ENCODE data around the gene TNS3.

TNS3 gene

GRCh38 chr7:47540387-47541350, 41.2 kb downstream of the TNS3 start:
- no peak for DNase-seq (ENCODE audit: low read depth in 2 of 2)

DNA sequence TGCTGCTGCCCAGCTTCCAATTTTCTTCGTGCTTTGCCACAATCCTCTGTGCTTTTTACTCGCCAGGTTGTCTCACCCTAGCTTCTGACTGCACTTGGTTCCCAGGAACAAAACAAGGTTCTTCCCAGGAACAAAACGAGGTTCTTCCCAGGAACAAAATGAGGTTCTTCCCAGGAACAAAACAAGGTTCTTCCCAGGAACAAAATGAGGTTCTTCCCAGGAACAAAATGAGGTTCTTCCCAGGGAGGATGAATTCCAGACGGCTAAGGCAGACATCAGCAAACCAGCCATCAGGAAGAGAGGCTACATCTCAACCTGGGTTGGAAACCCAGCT, 41.9 kb downstream of the TNS3 start:
- DNase-seq (ENCODE audit: low read depth in 2 of 2), result no peak

DNA sequence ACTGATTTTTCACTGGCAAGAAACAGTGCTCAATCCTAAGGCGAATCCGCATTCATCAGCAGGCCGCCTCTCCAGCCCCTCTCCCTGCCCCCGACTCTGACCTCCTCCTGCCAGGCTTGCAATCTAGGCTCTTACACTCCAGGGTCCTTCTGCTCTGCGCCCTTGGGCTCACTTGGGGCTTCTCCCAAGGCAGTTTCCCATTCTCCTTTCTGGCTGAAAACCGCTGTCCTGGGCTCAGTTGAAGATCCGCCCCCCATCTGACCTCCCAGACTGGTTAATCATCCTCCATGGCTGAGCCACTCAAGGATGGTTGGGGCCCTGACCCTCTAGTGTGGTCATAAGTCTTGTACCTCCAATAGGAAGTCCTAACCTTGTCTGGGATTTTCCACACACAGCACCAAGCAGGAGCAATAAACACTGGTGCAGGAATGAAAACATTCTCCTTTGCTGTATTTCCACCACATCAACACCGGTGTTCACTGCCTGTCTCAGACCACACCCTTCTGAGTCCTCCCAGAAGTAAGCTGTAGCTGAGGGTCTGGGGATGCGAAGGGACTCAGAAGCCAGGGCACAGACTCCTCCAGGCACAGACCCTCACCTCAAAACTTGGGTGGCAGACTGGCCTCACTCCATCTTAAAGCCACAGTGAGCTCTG, 42.4 kb downstream of the TNS3 start:
- no peak for DNase-seq (ENCODE audit: low read depth in 2 of 2)

DNA sequence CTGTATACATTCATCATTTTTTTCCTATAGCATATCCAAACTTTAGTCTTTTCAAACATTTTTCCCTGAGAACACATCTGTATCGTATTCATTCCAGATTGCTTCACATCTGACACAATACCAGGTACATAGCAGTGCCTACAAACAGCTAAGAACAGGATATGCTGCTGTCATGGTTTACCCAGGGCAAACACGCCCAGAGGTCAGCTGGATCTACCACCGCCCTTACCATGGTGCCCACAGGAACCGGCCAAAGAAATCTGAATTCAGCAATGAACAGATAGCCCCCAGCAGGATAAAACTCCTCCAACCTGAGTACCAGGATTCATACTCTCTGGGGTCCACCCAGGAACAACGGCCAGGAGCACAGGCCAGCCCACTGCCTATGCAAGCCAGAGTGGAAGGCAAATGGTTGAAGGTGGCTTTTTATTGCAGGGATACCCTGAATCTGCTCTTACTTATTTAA, 43.0 kb downstream of the TNS3 start:
- DNase-seq (ENCODE audit: low read depth in 2 of 2), result no peak

GRCh38 chr7:47537716-47538675, 43.9 kb downstream of the TNS3 start:
- no peak for DNase-seq (ENCODE audit: low read depth in 2 of 2)

DNA sequence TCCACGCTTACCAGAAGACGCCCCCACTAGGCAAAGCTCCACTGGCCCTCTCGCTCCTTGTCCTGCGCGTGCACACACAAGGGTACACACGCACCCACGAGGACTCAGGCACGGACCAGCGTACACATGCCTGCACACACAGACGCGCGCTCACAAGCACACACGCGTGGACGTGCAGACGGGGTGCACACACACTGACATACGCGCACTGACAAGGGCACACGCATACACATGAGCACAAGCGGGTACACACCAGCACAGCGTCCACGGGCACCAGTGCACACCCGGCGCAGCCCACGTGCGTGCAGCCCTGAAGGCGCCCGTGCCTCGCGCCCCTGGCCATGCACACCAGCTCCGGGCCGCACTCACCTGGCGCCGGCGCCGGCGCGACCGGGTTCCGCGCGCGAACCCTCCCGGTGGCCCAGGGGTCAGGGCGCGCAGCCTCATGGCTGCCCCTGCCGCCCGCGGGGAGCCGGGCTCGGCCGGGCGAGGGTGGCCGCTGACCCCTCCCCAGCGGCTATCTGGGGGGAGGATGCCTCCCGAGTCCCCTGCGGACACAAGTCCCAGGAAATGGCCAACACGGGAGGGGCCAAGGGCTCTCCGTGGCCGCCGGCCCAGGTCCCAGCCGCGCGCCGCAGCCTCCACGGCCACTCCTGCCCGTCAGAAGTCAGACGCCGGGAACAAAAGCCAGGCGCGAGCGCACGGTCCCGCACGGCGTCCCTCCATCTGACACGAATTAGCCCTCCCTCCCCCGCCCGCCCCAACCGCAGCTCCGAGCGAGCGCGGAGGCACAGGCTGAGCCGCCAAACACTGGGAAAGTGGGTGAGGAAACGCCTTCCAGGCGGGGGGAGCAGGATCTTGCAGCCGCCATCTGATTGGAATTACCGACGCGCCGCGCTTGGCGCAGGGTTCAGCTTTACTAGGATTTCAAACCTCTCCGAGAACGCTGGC, 45.0 kb downstream of the TNS3 start:
- DNase-seq (ENCODE audit: low read depth in 2 of 2), result no peak

GRCh38 chr7:47535704-47536628, 45.9 kb downstream of the TNS3 start:
- no peak for DNase-seq (ENCODE audit: low read depth in 2 of 2)

- no peak for DNase-seq (ENCODE audit: low read depth in 2 of 2)
These were observed 46.7 kb downstream of the TNS3 start for GRCh38 chr7:47535035-47535703.

DNA sequence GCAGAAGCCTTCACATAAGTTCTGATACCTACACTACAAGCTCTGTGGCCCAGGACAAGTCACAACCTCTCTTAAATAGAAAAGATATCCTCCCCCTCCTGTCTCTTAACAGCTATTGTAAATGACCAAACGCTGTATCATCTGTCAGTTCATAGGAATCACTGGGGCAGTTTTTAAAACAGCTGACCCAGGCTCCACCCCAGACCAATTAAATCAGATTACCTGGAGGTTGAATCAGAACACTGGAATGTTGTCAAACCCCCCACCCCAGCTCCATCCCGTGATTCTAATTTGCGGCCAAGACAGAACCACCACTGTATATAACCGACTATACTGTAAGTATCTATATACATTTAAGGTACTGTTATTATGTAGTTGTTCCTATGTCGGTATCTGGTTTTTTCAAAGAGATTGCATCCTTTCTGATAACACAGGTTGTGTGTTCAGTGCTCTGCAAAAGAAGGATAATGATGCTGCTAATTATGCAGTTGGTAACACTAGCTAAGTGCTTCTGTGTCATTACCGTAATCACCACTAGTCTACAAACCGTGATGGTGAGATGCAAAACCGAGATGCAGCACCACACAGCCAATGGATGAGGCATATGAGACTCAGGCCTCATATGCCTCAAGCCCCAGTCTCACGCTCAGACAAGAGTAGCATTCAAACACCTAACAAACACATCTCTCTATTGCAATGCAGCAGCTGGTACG, 47.4 kb downstream of the TNS3 start:
- no peak for DNase-seq (ENCODE audit: low read depth in 2 of 2)

DNA sequence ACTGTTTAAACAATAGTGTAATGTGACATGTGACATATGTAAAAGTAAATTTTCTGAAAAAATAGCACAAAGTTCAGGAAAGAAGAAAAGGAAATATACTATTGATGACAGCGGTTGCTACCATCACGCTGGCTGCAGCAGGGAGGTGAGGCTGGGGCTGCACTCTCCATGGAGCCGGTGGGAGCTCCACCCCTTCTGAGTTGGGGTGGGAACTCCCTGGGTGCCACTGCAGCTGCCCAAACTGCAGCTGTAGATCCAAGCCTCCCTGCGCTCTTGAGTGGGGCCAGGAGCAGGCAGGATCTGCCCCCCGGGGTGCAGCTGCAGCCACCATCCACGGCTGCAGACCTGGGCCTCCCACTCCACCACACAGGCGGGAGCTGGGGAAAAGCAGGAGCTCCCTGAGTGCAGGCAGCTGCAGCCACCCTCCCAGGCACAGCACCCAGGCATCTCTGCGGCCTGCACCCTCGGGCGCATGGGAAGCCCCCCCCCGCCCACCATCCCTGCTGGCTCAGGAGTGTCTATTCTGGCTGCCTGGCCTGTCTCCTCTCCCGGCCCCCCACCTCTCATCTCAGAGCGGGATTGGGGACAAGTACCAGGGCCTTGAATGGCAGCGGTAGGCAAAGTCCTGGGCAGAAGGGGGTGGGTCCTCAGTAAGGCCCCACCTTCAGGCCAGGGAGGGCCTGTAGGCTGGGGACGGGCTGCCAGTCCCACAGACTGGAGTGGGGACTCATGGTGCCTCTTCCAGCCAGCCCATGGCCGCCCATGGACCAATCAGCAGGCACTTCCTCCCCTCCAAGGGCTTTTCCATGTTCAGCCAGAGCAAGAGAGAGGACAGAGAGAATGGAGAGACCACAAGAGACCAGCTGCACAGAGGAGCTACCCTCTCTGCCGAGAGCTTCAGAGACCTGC, 50.1 kb downstream of the TNS3 start:
- DNase-seq (ENCODE audit: low read depth in 2 of 2), result no peak

DNA sequence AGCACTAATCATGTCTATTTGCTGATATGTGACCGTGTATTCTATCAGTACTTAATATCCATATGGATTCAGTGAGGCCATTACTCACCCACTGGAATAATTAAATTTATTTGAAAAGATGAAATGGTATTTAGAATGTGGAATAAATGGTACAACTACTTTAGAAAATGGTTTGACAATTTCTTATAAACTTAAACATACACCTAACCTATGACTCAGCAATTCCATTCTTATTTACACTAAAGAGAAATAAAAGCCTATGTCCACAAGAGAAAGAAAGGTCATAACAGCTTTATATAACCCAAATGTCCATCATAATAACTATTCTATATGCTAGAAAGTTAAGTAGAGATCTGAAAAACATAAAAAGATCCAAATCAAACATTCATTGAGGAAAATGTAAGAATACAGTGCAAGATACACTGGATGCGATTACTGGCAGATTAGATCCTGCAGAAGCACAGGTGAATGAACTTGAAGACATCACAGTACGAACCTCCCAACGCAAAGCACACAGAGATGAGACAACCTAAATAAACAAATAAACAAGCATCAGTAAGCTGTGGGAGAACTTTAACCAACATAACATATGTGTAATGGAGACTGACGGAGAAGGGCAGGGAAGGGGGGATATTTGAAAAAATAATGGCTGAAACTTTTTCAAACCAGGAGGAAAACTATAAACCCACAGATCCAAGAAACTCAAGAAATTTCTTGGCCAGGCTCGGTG, 51.9 kb downstream of the TNS3 start:
- no peak for DNase-seq (ENCODE audit: low read depth in 2 of 2)

DNA sequence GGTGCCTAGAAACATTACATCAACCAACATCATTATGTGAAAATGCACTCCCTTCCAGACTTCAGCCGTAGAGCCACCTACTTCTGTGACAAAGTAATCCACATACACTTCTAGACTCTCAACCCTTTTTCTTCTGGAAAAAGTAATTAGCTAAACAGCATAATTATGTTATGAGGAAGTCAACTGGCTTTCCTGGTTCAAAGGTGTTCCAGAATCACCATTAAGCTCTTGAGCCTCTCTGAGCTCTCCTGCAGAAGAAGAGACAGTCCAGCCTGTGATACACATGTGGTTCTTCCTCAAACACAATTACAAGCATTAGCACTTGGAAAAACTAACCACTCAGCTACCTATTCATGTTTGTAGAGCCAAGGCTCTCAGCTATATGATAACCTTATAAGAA, 52.5 kb downstream of the TNS3 start:
- DNase-seq (ENCODE audit: low read depth in 2 of 2), result no peak

GRCh38 chr7:47528471-47528870, 53.4 kb downstream of the TNS3 start:
- no peak for DNase-seq (ENCODE audit: low read depth in 2 of 2)

GRCh38 chr7:47526466-47526865, 55.4 kb downstream of the TNS3 start:
- DNase-seq (ENCODE audit: low read depth in 2 of 2), result no peak

GRCh38 chr7:47525066-47525623, 56.8 kb downstream of the TNS3 start:
- no peak for DNase-seq (ENCODE audit: low read depth in 2 of 2)

GRCh38 chr7:47523401-47523800, 58.5 kb downstream of the TNS3 start:
- DNase-seq (ENCODE audit: low read depth in 2 of 2), result no peak

All from stimulated activated CD8-positive, alpha-beta memory T cell treated with anti-CD3 and anti-CD28 coated beads, Interleukin-2, amount 100 ng/mL, for 1 hour (primary cell).